Stimulated activated memory B cell treated with anti-CD40 and anti-IgM and Interleukin-4, amounts not matched to agents 10 μg/mL and 1 μg/mL and 100 μg/mL, for 72 hours (primary cell): ENCODE data around the gene TMEM141.
"Not testable (repeated sequence)": the region's sequence is repeated elsewhere in the genome, so short reads cannot be mapped to it uniquely, and the experiment has no call there.

ENCODE experiments used
- ATAC-seq: fragments of 150-1000 bp; cut with Tn5 transposase; 2 replicates; pipeline ENCODE4 v1.10.0; 2021
- H3K27ac Mint-ChIP-seq: one replicate; pipeline ENCODE4 v1.8.0; 2022; ENCODE audit warnings: mild to moderate bottlenecking, mixed read lengths
- H3K27me3 Mint-ChIP-seq: one replicate; pipeline ENCODE4 v1.8.0; 2022; ENCODE audit warnings: mixed read lengths
- H3K36me3 Mint-ChIP-seq: one replicate; pipeline ENCODE4 v1.8.0; 2022; ENCODE audit warnings: mixed read lengths
- H3K4me1 Mint-ChIP-seq: one replicate; pipeline ENCODE4 v1.8.0; 2022; ENCODE audit warnings: mixed read lengths
- H3K4me3 Mint-ChIP-seq: one replicate; pipeline ENCODE4 v1.8.0; 2022; ENCODE audit warnings: mild to moderate bottlenecking, moderate library complexity, mixed read lengths
- H3K9me3 Mint-ChIP-seq: one replicate; pipeline ENCODE4 v1.8.0; 2022; ENCODE audit warnings: mixed read lengths

Gene TMEM141

DNA sequence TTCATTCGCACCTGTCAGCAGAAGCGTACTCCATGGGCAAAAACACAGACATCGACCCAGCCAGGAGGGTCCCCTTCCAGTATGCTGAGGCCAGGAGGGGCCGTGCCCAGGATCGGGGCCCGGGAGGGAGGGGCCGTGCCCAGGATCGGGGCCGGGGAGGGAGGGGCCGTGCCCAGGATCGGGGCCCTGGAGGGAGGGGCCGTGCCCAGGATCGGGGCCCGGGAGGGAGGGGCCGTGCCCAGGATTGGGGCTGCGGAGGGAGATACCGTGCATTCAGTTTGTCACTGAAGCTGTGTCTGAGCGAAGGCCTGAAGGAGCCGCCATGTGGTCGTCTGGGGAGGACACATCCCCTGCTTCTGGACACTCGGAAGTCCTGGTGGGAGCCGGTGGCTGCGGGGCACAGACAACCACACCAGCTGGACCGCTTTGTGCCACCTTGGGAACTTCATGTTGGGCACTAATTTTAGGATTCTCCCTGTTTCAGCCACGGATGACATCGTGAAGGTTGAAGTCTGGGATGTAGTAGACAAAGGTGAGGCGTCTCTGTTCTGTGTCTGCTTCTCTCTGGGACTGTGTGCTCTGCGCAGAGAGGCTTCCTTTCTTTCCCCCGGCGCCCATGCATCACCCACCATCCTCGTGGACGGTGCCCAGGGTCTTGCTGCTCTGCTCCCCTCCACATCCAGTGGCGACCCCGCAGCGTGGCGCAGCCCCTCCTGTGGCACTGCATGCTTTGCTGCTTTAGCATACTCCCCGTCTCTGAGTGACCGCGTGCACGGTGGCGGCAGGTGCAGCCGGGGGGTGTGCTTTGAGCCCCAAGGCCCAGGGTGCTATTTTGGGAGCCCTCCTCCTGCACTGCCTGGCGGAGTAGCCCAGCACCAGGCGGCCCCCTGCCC is 34.4 kb downstream of the TMEM141 start:
- ATAC-seq: no peak
- peaks cover 39% of the 10 kb centered on the region for H3K36me3 Mint-ChIP-seq
- no peaks in the 10 kb centered on the region for H3K9me3 Mint-ChIP-seq
- no peak overlapping the region for H3K27ac Mint-ChIP-seq
- H3K27me3 Mint-ChIP-seq: no peaks in the 10 kb centered on the region
- H3K4me1 Mint-ChIP-seq: peaks cover 7% of the 10 kb centered on the region
- H3K4me3 Mint-ChIP-seq: no peak overlapping the region

- Mint-ChIP-seq H3K36me3 (peaks cover 39% of the 10 kb centered on the region), H3K27me3 (no peaks in the 10 kb centered on the region), H3K9me3 (no peaks in the 10 kb centered on the region), H3K4me1 (peaks cover 2% of the 10 kb centered on the region), H3K4me3 (no peak overlapping the region), H3K27ac (no peak overlapping the region)
- ATAC-seq: no peak
Measured at GRCh38 chr9:136826188-136826541, 35.0 kb downstream of the TMEM141 start.

GRCh38 chr9:136826703-136827582 is 35.8 kb downstream of the TMEM141 start:
- ATAC-seq: no peak
- H3K27ac Mint-ChIP-seq: no peak overlapping the region
- H3K4me3 Mint-ChIP-seq: no peak overlapping the region
- H3K9me3 Mint-ChIP-seq: no peaks in the 10 kb centered on the region
- H3K4me1 Mint-ChIP-seq: no peaks in the 10 kb centered on the region
- H3K36me3 Mint-ChIP-seq: peaks cover 46% of the 10 kb centered on the region
- H3K27me3 Mint-ChIP-seq: no peaks in the 10 kb centered on the region

DNA sequence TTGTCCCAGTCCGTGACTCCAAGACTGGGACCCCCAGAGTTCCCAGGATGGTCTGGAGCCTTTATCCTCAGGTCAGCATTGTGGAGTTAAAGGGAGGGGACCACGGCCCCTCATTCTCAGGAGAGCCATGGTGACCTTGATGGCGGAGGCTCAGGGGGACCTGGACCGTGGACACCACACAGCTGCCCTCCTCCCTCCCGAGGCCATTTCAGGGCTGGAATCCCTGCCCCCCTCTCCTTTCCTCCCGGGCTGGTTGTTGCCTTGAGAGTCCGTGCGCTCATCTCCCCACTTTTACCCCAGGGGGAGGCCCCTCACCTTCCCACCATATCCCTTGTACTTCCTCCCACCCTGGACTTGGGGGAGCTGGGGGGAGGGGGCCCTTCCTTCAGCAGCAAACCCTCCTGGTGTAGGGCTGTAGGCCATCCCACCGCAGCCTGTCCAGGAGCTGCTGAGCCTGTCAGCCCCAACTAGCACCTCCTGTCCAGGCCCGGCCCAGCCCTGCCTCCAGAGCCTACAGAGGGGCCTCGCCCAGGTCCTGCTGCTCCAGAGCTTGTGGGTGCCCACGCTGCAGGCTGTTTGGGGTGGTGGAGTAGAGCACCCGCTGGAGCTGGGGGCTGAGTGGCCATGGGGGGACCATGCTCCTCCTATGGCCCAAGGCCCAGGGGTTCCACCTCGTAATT is 36.8 kb downstream of the TMEM141 start:
- ATAC-seq: no peak
- H3K27me3 Mint-ChIP-seq: no peaks in the 10 kb centered on the region
- no peak overlapping the region for H3K4me3 Mint-ChIP-seq
- no peak overlapping the region for H3K27ac Mint-ChIP-seq
- H3K4me1 Mint-ChIP-seq: no peaks in the 10 kb centered on the region
- H3K36me3 Mint-ChIP-seq: peaks cover 52% of the 10 kb centered on the region
- H3K9me3 Mint-ChIP-seq: no peaks in the 10 kb centered on the region

DNA sequence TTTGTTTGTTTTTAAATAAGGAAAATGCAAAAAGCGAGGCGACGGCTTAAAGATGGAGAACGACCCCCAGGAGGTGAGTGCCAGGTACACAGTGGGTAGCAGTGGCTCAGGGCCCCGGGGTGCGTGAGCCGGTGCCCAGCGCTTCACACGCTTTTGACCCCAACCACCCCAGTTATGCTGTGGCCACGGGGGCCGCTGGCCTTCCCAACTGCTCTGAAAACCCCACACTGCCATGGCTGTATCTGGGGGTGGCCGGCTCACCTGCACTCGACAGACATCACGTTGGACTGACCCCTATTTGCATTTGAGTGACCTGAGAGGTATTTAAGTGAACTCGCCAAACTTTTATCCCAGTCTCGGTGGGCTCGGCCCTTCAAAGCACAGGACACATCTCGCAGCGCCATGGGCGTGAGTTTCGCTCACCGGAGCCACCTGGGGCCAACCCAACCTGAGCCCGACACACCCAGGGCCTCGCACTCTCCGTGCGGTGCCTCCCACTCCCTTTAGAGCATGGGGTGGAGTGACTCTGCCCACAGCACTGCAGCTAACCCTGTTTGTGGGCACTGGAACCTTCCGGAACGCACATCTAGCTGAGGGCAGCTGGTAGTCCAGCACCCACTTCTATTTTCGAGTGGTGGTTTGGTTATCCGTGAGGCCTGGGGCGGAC is 37.5 kb downstream of the TMEM141 start:
- Mint-ChIP-seq H3K9me3 (no peaks in the 10 kb centered on the region), H3K4me3 (no peak overlapping the region), H3K36me3 (peaks cover 47% of the 10 kb centered on the region), H3K4me1 (no peaks in the 10 kb centered on the region), H3K27me3 (no peaks in the 10 kb centered on the region), H3K27ac (no peak overlapping the region)
- ATAC-seq: no peak

- H3K4me1 Mint-ChIP-seq: no peaks in the 10 kb centered on the region
- ATAC-seq: no peak
- no peak overlapping the region for H3K4me3 Mint-ChIP-seq
- no peaks in the 10 kb centered on the region for H3K9me3 Mint-ChIP-seq
- no peak overlapping the region for H3K27ac Mint-ChIP-seq
- H3K27me3 Mint-ChIP-seq: no peaks in the 10 kb centered on the region
- peaks cover 45% of the 10 kb centered on the region for H3K36me3 Mint-ChIP-seq
Measured at GRCh38 chr9:136829412-136829811, 38.3 kb downstream of the TMEM141 start.

DNA sequence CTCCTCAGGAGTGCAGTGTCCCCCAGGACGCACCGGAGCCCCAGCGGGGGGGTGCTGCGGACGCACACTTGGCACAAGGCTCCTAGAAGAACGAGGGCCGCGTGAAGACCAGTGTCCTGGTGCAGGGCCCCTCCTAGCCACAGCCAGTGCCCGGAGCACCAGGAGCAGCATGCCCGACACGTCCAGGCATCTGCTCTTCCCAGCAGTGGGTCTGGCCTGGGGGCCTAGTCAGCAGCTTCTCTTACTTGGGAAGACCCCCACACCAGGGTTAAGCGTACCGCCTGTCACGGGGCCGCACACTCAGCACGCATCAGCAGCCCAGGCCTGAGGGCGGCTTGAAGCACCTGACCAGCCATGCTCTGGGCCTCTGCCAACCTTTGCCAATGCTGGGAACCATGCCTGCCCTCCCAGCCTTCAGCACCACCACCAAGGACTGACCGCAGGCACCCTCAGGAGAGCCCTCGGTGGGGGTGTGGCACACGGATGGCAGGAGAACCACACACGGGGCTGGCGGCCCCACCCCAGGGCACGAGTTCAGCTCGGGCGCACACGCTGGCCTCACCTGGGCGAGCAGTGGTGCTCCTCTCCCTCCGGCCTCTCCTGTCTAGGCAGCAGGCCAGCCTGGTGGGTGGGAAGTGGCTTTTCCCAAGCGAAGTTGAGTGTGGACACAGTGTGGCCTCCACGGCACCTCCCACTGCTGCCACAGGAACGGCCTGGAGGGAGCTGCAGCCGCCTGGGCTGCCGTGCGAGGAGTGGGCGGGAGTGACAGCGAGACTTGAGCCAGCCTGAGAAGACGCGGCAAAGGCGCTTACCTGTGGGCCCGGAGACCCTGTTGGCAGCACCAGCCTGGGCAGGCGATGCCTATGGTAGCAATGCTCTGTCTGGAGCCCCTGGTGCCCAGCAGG is 39.1 kb downstream of the TMEM141 start:
- no peaks in the 10 kb centered on the region for H3K27me3 Mint-ChIP-seq
- ATAC-seq: no peak
- H3K4me3 Mint-ChIP-seq: no peak overlapping the region
- H3K36me3 Mint-ChIP-seq: peaks cover 38% of the 10 kb centered on the region
- H3K4me1 Mint-ChIP-seq: no peaks in the 10 kb centered on the region
- no peak overlapping the region for H3K27ac Mint-ChIP-seq
- H3K9me3 Mint-ChIP-seq: no peaks in the 10 kb centered on the region

- Mint-ChIP-seq H3K9me3 (no peaks in the 10 kb centered on the region), H3K4me3 (no peak overlapping the region), H3K27me3 (no peaks in the 10 kb centered on the region), H3K27ac (no peak overlapping the region), H3K36me3 (peaks cover 35% of the 10 kb centered on the region), H3K4me1 (no peaks in the 10 kb centered on the region)
- ATAC-seq: no peak
Measured at GRCh38 chr9:136831002-136831719, 40.0 kb downstream of the TMEM141 start.

- Mint-ChIP-seq H3K9me3 (no peaks in the 10 kb centered on the region), H3K27me3 (no peaks in the 10 kb centered on the region), H3K4me3 (no peak overlapping the region), H3K36me3 (peaks cover 32% of the 10 kb centered on the region), H3K4me1 (no peaks in the 10 kb centered on the region), H3K27ac (no peak overlapping the region)
- no peak for ATAC-seq
Measured at GRCh38 chr9:136831720-136832104, 40.6 kb downstream of the TMEM141 start.

DNA sequence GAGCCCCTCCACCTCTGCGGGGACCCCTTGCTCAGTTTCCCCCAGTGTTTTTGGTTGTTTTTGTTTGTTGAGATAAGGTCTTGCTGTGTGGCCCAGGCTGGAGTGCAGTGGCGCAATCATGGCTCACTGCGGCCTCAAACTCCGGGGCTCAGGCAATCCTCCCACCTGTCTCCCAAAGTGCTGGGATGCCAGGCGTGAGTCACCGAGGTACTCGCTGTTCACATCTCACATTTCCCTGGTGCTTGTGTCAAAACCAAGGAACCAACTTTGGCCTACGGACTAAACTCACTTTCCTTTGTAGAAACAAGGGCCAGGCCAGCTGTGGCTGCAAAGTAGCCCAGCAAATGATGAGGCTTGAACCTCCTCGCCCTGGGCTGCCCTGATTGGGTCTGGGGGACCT is 41.4 kb downstream of the TMEM141 start:
- Mint-ChIP-seq H3K36me3 (peaks cover 32% of the 10 kb centered on the region), H3K4me3 (no peak overlapping the region), H3K27me3 (no peaks in the 10 kb centered on the region), H3K4me1 (no peaks in the 10 kb centered on the region), H3K27ac (no peak overlapping the region), H3K9me3 (no peaks in the 10 kb centered on the region)
- ATAC-seq: no peak

GRCh38 chr9:136833381-136834048 is 42.4 kb downstream of the TMEM141 start:
- H3K27ac Mint-ChIP-seq, H3K4me3 Mint-ChIP-seq, H3K9me3 Mint-ChIP-seq, H3K4me1 Mint-ChIP-seq, H3K27me3 Mint-ChIP-seq, ATAC-seq: not testable (repeated sequence)
- H3K36me3 Mint-ChIP-seq: peaks cover 32% of the 10 kb centered on the region

DNA sequence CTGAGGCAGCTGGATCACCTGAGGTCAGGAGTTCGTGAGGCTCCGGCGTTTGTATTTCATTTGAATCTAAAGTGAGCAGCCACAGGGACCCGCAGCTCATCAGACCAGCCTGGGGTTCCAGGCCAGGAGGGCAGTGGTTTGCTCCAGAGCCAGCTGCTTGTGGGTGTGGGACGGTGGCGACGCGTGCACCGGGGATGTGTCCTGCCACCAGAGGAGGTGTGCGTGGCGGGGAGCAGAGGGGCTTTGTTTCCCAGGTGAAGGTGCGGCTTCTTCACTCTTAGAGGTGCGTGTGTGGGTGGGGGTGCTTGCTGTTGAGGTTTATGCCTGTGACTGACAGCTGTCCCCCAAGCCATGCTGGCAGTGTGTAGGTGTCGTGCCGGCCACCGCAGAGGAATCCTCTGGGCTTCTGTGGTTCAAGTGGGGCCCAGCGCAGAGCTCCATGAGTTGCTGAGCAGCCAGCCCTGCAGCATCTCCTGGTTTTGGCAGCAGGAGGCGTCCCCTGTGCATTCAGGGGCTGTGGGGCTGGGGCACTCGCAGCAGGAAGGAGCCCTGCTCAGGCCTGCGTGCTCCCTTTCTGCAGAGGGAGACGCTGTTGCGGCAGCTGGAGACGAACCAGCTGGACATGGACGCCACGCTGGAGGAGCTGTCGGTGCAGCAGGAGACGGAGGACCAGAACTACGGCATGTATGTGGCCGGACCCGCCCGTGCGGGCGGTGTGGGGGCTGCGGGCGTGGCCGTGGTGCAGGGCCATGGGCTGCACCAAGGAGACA is 44.2 kb downstream of the TMEM141 start:
- Mint-ChIP-seq H3K9me3 (no peaks in the 10 kb centered on the region), H3K27ac (no peak overlapping the region), H3K4me1 (no peaks in the 10 kb centered on the region), H3K4me3 (no peak overlapping the region), H3K36me3 (peaks cover 24% of the 10 kb centered on the region), H3K27me3 (no peaks in the 10 kb centered on the region)
- ATAC-seq: no peak
